Muscle layer of colon (tissue), 2 donors: ENCODE measurements around the gene LRRC4B.
"Not testable (repeated sequence)": the region's sequence is repeated elsewhere in the genome, so short reads cannot be mapped to it uniquely, and the experiment has no call there.

ENCODE experiments used
- H3K27ac ChIP-seq: one replicate; pipeline ENCODE4 v1.7.0; 2013; ENCODE audit warnings: low read depth, mild to moderate bottlenecking, low read length, moderate library complexity
- H3K27me3 ChIP-seq, 2 donors: one replicate each; pipeline ENCODE4 v1.7.0; 2013; ENCODE audit warnings: low read length in 2 of 2, mild to moderate bottlenecking in 2 of 2; ENCODE audit not compliant: insufficient read depth in 2 of 2, control insufficient read depth in 1 of 2
- H3K36me3 ChIP-seq: one replicate; pipeline ENCODE4 v1.7.0; 2013; ENCODE audit warnings: mild to moderate bottlenecking, low read length; ENCODE audit not compliant: insufficient read depth
- H3K4me1 ChIP-seq: one replicate; pipeline ENCODE4 v1.7.0; 2013; ENCODE audit warnings: mild to moderate bottlenecking, low read length; ENCODE audit not compliant: insufficient read depth
- H3K4me3 ChIP-seq, 2 donors: one replicate each; pipeline ENCODE4 v1.7.0; 2013; ENCODE audit warnings: low read length in 2 of 2, low read depth in 1 of 2, mild to moderate bottlenecking in 1 of 2, moderate library complexity in 1 of 2
- H3K9ac ChIP-seq: one replicate; pipeline ENCODE4 v1.7.0; 2013; ENCODE audit warnings: low read length
- H3K9me3 ChIP-seq: one replicate; pipeline ENCODE4 v1.7.0; 2013; ENCODE audit warnings: mild to moderate bottlenecking, low read length
- donor health status: abdominal sarcoma.
- donor health status: Adenocarcinoma of cecum.

The LRRC4B gene

GRCh38 chr19:50475101-50475568, 93.1 kb downstream of the LRRC4B start:
- Histone ChIP-seq H3K4me3 (no peak overlapping the region), H3K9ac (no peak overlapping the region), H3K27me3 (no peaks in the 10 kb centered on the region), H3K9me3 (no peaks in the 10 kb centered on the region), H3K4me1 (peaks cover 11% of the 10 kb centered on the region), H3K36me3 (peaks cover 12% of the 10 kb centered on the region), H3K27ac (no peak overlapping the region)

- H3K36me3 ChIP-seq, H3K4me3 ChIP-seq, H3K27me3 ChIP-seq, H3K9me3 ChIP-seq, H3K9ac ChIP-seq, H3K27ac ChIP-seq: not testable (repeated sequence)
- peaks cover 11% of the 10 kb centered on the region for H3K4me1 ChIP-seq
Measured at GRCh38 chr19:50473336-50473735, 94.9 kb downstream of the LRRC4B start.

GRCh38 chr19:50468818-50469217, 99.4 kb downstream of the LRRC4B start:
- Histone ChIP-seq H3K27ac (no peak overlapping the region), H3K4me1 (no peaks in the 10 kb centered on the region), H3K9ac (no peak overlapping the region), H3K36me3 (no peaks in the 10 kb centered on the region), H3K4me3 (no peak overlapping the region), H3K27me3 (peaks cover 0 to 6% of the 10 kb centered on the region in 2 donors), H3K9me3 (no peaks in the 10 kb centered on the region)

GRCh38 chr19:50467566-50467965, 100.7 kb downstream of the LRRC4B start:
- no peaks in the 10 kb centered on the region for H3K36me3 ChIP-seq

More at GRCh38 chr19:50467566-50467965, 100.7 kb downstream of the LRRC4B start:
- Histone ChIP-seq H3K9ac (no peak overlapping the region), H3K4me3 (no peak overlapping the region), H3K27ac (no peak overlapping the region), H3K4me1 (no peaks in the 10 kb centered on the region), H3K27me3 (peaks cover 0 to 6% of the 10 kb centered on the region in 2 donors), H3K9me3 (no peaks in the 10 kb centered on the region)
